ENCODE data around the gene CYP26B1.

CYP26B1 gene

GRCh38 chr2:72165792-72166191 lies 18.1 kb upstream of the CYP26B1 start:
- no peak for TF ChIP-seq ZNF274 (IDR thresholded peaks at IDR 0.05; ENCODE audit: low read depth, low read length)
- H3K4me3 ChIP-seq (ENCODE audit: low read length), result no peak overlapping the region

GRCh38 chr2:72162574-72162973 lies 14.9 kb upstream of the CYP26B1 start:
- no peak overlapping the region for H3K4me3 ChIP-seq (ENCODE audit: low read length)
- TF ChIP-seq ZNF274 (IDR thresholded peaks at IDR 0.05; ENCODE audit: low read depth, low read length), result no peak

DNA sequence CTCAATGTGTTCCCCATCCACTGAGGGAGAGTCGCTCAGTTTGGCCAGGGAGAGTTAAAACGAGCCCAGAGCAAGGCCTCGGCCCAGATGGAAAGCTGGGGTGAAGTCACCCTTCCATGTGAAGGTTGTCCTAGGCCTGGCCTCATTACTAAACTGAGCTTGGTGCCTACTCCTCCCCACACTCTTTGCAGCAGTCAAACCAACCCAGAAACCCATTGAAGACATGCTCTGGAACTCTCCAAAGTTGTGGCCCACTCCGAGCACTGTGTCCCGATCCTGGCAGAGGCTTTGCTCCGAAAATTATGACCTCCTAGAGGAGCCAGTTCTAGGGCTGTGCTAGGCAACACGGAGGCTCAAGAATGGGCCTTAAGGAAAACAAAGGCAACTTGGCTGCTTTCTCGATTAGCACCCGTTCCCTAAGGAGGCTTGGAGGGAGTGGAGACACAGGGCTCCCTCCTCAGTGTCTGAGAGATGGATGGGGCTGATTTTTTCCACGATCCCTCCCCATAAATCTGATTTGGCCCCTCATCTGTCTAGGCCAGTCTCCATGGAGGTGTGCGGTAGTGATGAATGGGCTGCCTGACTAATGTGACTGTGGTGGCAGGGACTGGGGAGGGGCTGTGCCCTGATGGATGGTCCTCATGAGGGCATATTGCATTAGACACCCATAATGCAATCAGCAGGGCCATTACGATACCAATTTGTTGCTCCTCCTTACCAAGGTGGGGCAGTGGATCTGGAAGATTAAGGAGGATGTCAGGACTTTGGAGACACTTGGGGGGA lies 11.7 kb upstream of the CYP26B1 start:
- no peak for TF ChIP-seq ZNF274 (IDR thresholded peaks at IDR 0.05; ENCODE audit: low read depth, low read length)
- H3K4me3 ChIP-seq (ENCODE audit: low read length), result no peak overlapping the region

GRCh38 chr2:72157871-72158771 lies 10.5 kb upstream of the CYP26B1 start:
- TF ChIP-seq ZNF274 (IDR thresholded peaks at IDR 0.05; ENCODE audit: low read depth, low read length), result no peak
- H3K4me3 ChIP-seq (ENCODE audit: low read length), result no peak overlapping the region

- no peak overlapping the region for H3K4me3 ChIP-seq (ENCODE audit: low read length)
- TF ChIP-seq ZNF274 (IDR thresholded peaks at IDR 0.05; ENCODE audit: low read depth, low read length), result no peak
These were observed 9.2 kb upstream of the CYP26B1 start for GRCh38 chr2:72156872-72157271.

DNA sequence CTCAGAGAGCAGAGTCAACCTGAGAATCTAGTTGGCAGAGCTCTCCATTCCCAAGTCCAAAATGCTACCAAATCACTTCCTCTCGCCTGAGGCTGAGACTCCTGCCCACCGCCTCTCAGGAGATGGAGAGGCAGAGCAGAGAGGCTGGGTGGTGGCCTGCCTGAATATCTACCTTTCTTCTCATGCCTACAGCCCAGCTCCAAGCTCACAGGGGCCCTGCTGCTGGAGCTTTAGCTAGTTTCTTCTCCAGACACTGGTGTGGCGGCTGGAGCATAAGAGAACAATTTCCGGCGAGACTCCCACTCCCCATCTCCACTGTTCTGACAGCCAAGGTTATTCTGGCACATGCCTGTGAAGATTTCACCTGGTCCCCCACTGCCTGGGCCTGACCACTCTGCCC lies 8.1 kb upstream of the CYP26B1 start:
- H3K4me3 ChIP-seq (ENCODE audit: low read length), result no peak overlapping the region
- TF ChIP-seq ZNF274 (IDR thresholded peaks at IDR 0.05; ENCODE audit: low read depth, low read length), result no peak

- no peak for TF ChIP-seq ZNF274 (IDR thresholded peaks at IDR 0.05; ENCODE audit: low read depth, low read length)
- H3K4me3 ChIP-seq (ENCODE audit: low read length), result no peak overlapping the region
These were observed 7.5 kb upstream of the CYP26B1 start for GRCh38 chr2:72155151-72155550.

GRCh38 chr2:72154386-72154975 lies 6.8 kb upstream of the CYP26B1 start:
- H3K4me3 ChIP-seq (ENCODE audit: low read length), result no peak overlapping the region
- no peak for TF ChIP-seq ZNF274 (IDR thresholded peaks at IDR 0.05; ENCODE audit: low read depth, low read length)

GRCh38 chr2:72153924-72154323 lies 6.3 kb upstream of the CYP26B1 start:
- no peak overlapping the region for H3K4me3 ChIP-seq (ENCODE audit: low read length)
- TF ChIP-seq ZNF274 (IDR thresholded peaks at IDR 0.05; ENCODE audit: low read depth, low read length), result no peak

DNA sequence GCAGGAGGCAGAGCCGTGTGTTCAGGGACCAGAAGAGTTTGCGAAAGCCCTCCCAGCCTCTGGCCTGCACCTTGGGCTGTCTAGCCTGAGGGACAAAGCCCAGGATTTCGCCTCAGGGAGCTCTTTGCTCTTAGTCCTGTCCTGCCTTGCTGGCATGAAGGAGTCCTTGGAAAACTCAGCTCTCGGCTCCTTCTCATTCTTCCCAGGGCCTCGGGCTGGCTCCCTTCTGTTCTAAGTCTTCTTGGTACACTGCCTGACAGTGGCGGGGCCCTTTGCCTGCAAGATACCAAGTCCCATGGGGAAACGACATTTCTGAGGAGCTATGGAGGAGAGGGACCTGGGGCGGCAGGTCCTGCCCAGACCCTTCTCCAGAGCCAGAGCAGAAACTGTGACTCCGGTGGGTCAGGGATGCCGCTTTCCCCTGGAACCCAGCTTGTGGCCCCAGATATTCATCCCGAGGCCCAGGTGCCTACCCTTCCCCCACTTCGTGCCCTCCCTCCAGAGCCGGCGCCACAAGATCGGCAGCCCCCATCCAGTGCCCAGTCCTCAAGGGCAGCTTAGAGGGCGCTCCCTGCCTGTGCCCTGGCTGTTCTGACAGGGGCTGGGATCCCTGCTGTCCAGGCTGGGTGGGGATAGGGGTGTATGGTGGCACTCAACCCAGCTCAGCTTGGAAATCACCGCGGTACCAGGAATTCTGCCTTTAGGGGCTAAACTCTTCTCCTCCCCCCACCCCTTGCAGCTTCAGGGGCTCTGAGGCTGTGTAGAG lies 5.5 kb upstream of the CYP26B1 start:
- no peak overlapping the region for H3K4me3 ChIP-seq (ENCODE audit: low read length)

DNA sequence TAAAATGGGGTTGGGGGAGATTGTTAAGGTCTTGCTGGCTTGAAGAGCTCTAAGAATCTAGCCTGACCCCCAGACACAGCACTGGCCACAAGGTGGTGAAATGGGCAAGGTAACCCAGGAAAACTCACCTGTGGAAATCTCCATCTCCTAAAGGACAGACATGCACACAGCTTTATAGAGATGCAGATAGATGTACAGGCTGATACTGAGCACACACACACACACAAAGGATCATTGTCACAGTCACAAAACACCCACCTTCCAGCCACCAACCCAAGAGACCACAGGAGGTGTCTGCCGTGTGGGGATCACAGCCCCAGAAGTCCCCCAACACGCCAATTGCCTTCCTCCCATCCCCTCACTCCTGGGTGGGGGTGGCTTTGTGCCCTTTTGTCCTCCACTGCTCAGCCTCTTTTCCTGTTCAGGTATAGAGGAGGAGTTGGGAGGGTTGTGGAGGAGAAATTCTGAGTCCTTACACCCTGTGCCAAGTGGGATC lies 3.2 kb upstream of the CYP26B1 start:
- TF ChIP-seq ZNF274 (IDR thresholded peaks at IDR 0.05; ENCODE audit: low read depth, low read length), result no peak
- H3K4me3 ChIP-seq (ENCODE audit: low read length), result no peak overlapping the region

More for the DNA sequence above, 5.5 kb upstream of the CYP26B1 start:
- TF ChIP-seq ZNF274 (IDR thresholded peaks at IDR 0.05; ENCODE audit: low read depth, low read length), result no peak

- TF ChIP-seq ZNF274 (IDR thresholded peaks at IDR 0.05; ENCODE audit: low read depth, low read length), result no peak
- H3K4me3 ChIP-seq (ENCODE audit: low read length), result no peak overlapping the region
These were observed 2.6 kb upstream of the CYP26B1 start for GRCh38 chr2:72150157-72150860.

GRCh38 chr2:72149556-72150156 lies 2.0 kb upstream of the CYP26B1 start:
- TF ChIP-seq ZNF274 (IDR thresholded peaks at IDR 0.05; ENCODE audit: low read depth, low read length), result no peak
- no peak overlapping the region for H3K4me3 ChIP-seq (ENCODE audit: low read length)

Measured in GM08714 (cell line).